K562 (cell line): ENCODE data around the gene TKT. TPM values are rescaled to one million over a fixed set of nuclear protein-coding genes. Genes with fewer than 3 reads are reported as not detected.
A peak's percentile ranks its signal among the peaks of the same experiment; 100 is the strongest.

ENCODE experiments used
- ARNT ChIP-seq, 2 experiments: fragments of 450-650 bp; IDR thresholded peaks; 2 replicates each; pipeline ENCODE4 v1.6.1; 2016; ENCODE audit warnings: mild to moderate bottlenecking in 1 of 2
- CBFA2T2 ChIP-seq: fragments of 450-650 bp; conservative IDR thresholded peaks from 2 replicates; pipeline ENCODE4 v1.6.1; 2017; ENCODE audit warnings: mild to moderate bottlenecking
- DACH1 ChIP-seq: fragments of 450-650 bp; IDR thresholded peaks from 2 replicates; pipeline ENCODE4 v1.6.1; 2018; ENCODE audit not compliant: partially characterized antibody
- DLX4 ChIP-seq: fragments of 250-450 bp; sonication (Bioruptor Pico); IDR thresholded peaks from 2 replicates; pipeline ENCODE4 v1.6.1; 2021; ENCODE audit warnings: mild to moderate bottlenecking
- E2F4 ChIP-seq: sonication (generic); formaldehyde crosslinking; IDR thresholded peaks from 2 replicates; pipeline ENCODE4 v1.8.0; 2022; ENCODE audit warnings: mild to moderate bottlenecking, low read depth, missing genetic modification reagents
- ILK ChIP-seq: fragments of 450-650 bp; IDR thresholded peaks from 2 replicates; pipeline ENCODE4 v1.6.1; 2016; ENCODE audit warnings: missing genetic modification characterization, low read depth, mild to moderate bottlenecking, missing compliant biosample characterization, moderate library complexity, borderline replicate concordance
- MEF2D ChIP-seq: conservative IDR thresholded peaks from 2 replicates; pipeline ENCODE4 v1.6.1; 2016; ENCODE audit warnings: low read depth, missing genetic modification characterization, missing compliant biosample characterization
- MYNN ChIP-seq, 2 experiments: sonication (generic); formaldehyde crosslinking in 1 of 2; IDR thresholded peaks; 2 replicates each; pipeline versions ENCODE4 v1.5.0 to v1.6.1; 2016 to 2020; ENCODE audit warnings: antibody characterized with exemption in 1 of 2, missing genetic modification reagents in 1 of 2
- NELFE ChIP-seq: IDR thresholded peaks from 2 replicates; pipeline ENCODE4 v1.6.1; 2011; ENCODE audit warnings: mild to moderate bottlenecking; ENCODE audit not compliant: insufficient read depth, insufficient read length
- POLR2AphosphoS5 ChIP-seq: IDR thresholded peaks from 2 replicates; pipeline ENCODE4 v1.6.1; 2011; ENCODE audit warnings: mild to moderate bottlenecking, low read depth, low read length, moderate library complexity; ENCODE audit not compliant: control insufficient read depth, insufficient read depth
- POLR2G ChIP-seq: fragments of 200-400 bp; formaldehyde crosslinking; IDR thresholded peaks from 2 replicates; pipeline ENCODE4 v1.6.1; 2017; ENCODE audit warnings: low read depth, mild to moderate bottlenecking, antibody characterized with exemption, low read length, moderate library complexity
- POLR3G ChIP-seq: IDR thresholded peaks from 2 replicates; pipeline ENCODE4 v1.6.1; 2011; ENCODE audit not compliant: insufficient read length, insufficient replicate concordance; ENCODE audit errors: extremely low read depth
- RB1 ChIP-seq: fragments of 450-650 bp; IDR thresholded peaks from 2 replicates; pipeline ENCODE4 v1.6.1; 2017; ENCODE audit warnings: low read depth, mild to moderate bottlenecking
- RBFOX2 ChIP-seq: fragments of 200-400 bp; formaldehyde crosslinking; IDR thresholded peaks from 2 replicates; pipeline ENCODE4 v1.6.1; 2017; ENCODE audit warnings: low read depth, mild to moderate bottlenecking, low read length, moderate library complexity
- RCOR1 ChIP-seq, 2 experiments: IDR thresholded peaks; 2 replicates each; pipeline ENCODE4 v1.6.1; 2012; ENCODE audit warnings: low read depth in 2 of 2, low read length in 2 of 2, borderline replicate concordance in 1 of 2, improper control_type of control experiment in 1 of 2
- RFX7 ChIP-seq: fragments of 250-450 bp; sonication (Bioruptor Pico); IDR thresholded peaks from 2 replicates; pipeline ENCODE4 v1.5.1; 2021; ENCODE audit warnings: mild to moderate bottlenecking
- SMARCA5 ChIP-seq: fragments of 450-650 bp; IDR thresholded peaks from 2 replicates; pipeline ENCODE4 v1.6.1; 2016
- SNAPC5 ChIP-seq: fragments of 250-450 bp; sonication (Bioruptor Pico); IDR thresholded peaks from 2 replicates; pipeline ENCODE4 v1.8.0; 2021; ENCODE audit warnings: moderate library complexity, mild to moderate bottlenecking, inconsistent platforms
- SP2 ChIP-seq: IDR thresholded peaks from 2 replicates; pipeline ENCODE4 v1.6.1; 2011; ENCODE audit warnings: mild to moderate bottlenecking, low read depth, low read length, moderate library complexity; ENCODE audit not compliant: poor library complexity, severe bottlenecking; ENCODE audit errors: extremely low read depth
- SRF ChIP-seq, 2 experiments: fragments of 250-450, 450-650 bp in 1 of 2; sonication (Bioruptor Pico) in 1 of 2; sonication (generic) in 1 of 2; formaldehyde crosslinking; IDR thresholded peaks; 2 replicates each; pipeline versions ENCODE4 v1.5.0 to v1.5.1; 2020 to 2022; ENCODE audit warnings: mild to moderate bottlenecking in 1 of 2, missing genetic modification reagents in 1 of 2
- TCF15 ChIP-seq: fragments of 250-450 bp; sonication (Bioruptor Pico); IDR thresholded peaks from 2 replicates; pipeline ENCODE4 v1.8.0; 2022; ENCODE audit warnings: moderate library complexity, mild to moderate bottlenecking, inconsistent platforms
- UBTF ChIP-seq, 2 experiments: IDR thresholded peaks; 2 replicates each; pipeline ENCODE4 v1.6.1; 2012; ENCODE audit warnings: improper control_type of control experiment in 2 of 2, low read depth in 2 of 2, low read length in 2 of 2, borderline replicate concordance in 1 of 2
- polyA plus RNA-seq, 8 experiments: library from polyadenylated mRNA; depleted of rRNA in 4 of 8; stranded (reverse) in 5 of 8; unstranded in 3 of 8; fragments of >200 nt; fragmentation: Nextera tagmentation in 2 of 8; fragmentation: Illumina TruSeq in 1 of 8; extraction: Ambion mirVana in 2 of 8; extraction: Trizol in 1 of 8; gene quantifications; 2 replicates each; pipeline versions ENCODE4 v1.2.1 to v1.2.3, GENCODE V29; 2011 to 2014; ENCODE audit warnings: inconsistent platforms in 1 of 8, missing spikeins in 1 of 8
- total RNA-seq, 7 experiments: library from RNA; depleted of rRNA in 6 of 7; stranded (reverse); fragments of >200 nt in 6 of 7; fragmentation: Illumina TruSeq in 2 of 7; extraction: Trizol in 2 of 7; gene quantifications; 2 replicates each; pipeline versions ENCODE4 v1.2.1 to v1.2.3, GENCODE V29; 2011 to 2021; ENCODE audit warnings: low replicate concordance in 1 of 7

TKT gene
- total and polyA plus RNA-seq, 9 of the 15 experiments (the other 6 are each of a cell fraction or from before 2014, with no cell fraction given) = 58.1 to 401 (median 187) TPM

- peak; percentile 45; the same call in 1 of the 2 replicates for TF ChIP-seq POLR2AphosphoS5
- no peak for TF ChIP-seq E2F4 (CRISPR knock-in tag)
- peak; percentile 99 for TF ChIP-seq SMARCA5
- no peak for TF ChIP-seq NELFE
- no peak for TF ChIP-seq CBFA2T2
- peak; percentile 75 for TF ChIP-seq RBFOX2
- TF ChIP-seq DLX4 = no peak
- peak; percentile 26 for TF ChIP-seq DACH1
- peak; percentile 36 to 92; a peak in 2 of 4 replicates for TF ChIP-seq ARNT (IDR thresholded peaks at IDR 0.05)
- TF ChIP-seq RB1 = peak; percentile 68; the same call in 1 of the 2 replicates
- peak; percentile 73 to 94 for TF ChIP-seq RCOR1 (IDR thresholded peaks at IDR 0.05; ENCODE audit: borderline replicate concordance in 1 of 2, low read depth in 2 of 2, low read length in 2 of 2)
- no peak for TF ChIP-seq POLR3G
- TF ChIP-seq SNAPC5 (CRISPR knock-in tag) = no peak
- TF ChIP-seq ILK (tag) = no peak
- TF ChIP-seq UBTF (IDR thresholded peaks at IDR 0.05; ENCODE audit: borderline replicate concordance in 1 of 2, low read depth in 2 of 2, low read length in 2 of 2) = peak; percentile 9 to 89; a peak in 2 of 4 replicates
- no peak for TF ChIP-seq SP2
- no peak for TF ChIP-seq MYNN (IDR thresholded peaks at IDR 0.05)
- TF ChIP-seq MYNN (CRISPR knock-in tag; IDR thresholded peaks at IDR 0.05) = no peak
- peak; percentile 60; the same call in 1 of the 2 replicates for TF ChIP-seq TCF15 (CRISPR knock-in tag)
- peak; percentile 86 for TF ChIP-seq POLR2G
- TF ChIP-seq MEF2D (tag) = no peak
- TF ChIP-seq RFX7 = no peak
- no peak for TF ChIP-seq SRF (CRISPR knock-in tag; IDR thresholded peaks at IDR 0.05)
These were observed at the start of gene TKT (continued) for GRCh38 chr3:53255775-53256703.
